SHP77 treated with DMSO at 0.1 percent for 48 hours (cell line): ENCODE data around the gene ARHGAP44.
"Not testable (repeated sequence)": the region's sequence is repeated elsewhere in the genome, so short reads cannot be mapped to it uniquely, and the experiment has no call there.

Experiments used
- DNase-seq: peaks from one replicate; lab custom pipeline; 2025; lab: John Stamatoyannopoulos, UW

The ARHGAP44 gene

DNA sequence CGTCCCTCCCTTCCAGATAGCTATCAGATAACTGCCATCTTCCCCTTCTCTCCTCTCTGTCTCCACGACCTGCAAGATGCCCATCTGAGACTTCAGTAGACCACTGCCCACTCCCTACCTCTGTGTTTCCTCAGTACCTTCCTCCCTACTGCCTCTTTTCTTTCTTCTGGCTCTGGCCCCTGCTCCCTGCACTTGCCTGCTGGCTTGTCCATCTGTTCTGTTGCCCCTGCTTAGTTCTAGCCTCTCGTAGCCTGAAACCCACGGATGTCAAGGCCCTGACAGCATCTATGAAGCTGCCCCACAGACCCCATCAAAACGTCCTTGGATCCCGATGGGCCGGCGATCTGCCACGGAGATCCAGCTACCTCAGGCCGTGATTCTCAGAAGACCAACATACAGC is 175.5 kb downstream of the ARHGAP44 start:
- no peak for DNase-seq

DNA sequence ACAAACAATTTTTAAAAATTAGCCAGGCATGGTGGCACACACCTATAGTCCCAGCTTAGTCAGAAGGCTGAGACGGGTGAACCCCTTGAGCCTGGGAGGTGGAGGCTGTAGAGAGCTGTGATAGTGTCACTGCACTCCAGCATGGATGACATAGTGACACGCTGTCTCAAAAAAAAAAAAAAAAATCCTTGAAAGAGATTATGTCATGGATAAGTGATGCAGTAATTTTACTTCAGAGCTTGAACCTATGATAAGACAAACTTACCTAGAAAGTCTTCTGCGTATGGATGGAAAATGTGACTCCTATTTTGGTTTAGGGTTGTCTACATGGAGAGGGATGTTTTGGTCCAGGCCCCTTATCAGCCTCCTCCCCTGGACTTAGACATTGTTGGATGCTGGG is 176.7 kb downstream of the ARHGAP44 start:
- DNase-seq: no peak

GRCh38 chr17:12966413-12966812 is 177.1 kb downstream of the ARHGAP44 start:
- DNase-seq: no peak

- no peak for DNase-seq
These were observed 178.7 kb downstream of the ARHGAP44 start for GRCh38 chr17:12967962-12968361.

DNA sequence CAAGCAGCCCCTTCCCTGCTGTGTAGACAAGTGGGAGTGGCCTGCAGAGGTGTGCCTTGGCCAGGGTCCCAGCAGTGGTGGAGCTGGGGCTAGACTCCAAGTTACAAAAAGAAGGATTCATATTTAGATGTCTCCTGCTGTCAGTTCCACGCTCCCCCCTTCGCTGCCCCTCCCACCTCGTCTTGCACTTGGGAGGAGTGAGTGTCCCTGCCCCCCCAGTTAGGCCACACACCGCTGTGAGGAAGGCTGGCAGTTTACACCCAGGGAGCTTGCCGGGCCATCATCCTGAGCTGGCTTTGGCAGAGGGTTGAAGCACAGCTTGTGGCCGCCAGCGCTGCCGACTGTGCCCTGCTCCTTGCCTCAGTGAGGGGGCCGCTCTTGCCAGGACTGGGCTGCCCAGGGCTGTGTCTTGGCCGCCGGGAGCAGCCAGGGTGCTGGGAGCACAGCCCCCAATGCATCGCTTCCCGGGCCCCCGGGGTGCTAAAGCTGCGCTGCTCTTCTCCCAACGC is 184.3 kb downstream of the ARHGAP44 start:
- no peak for DNase-seq

GRCh38 chr17:12974005-12974531 is 184.8 kb downstream of the ARHGAP44 start:
- no peak for DNase-seq

- DNase-seq: no peak
These were observed 187.9 kb downstream of the ARHGAP44 start for GRCh38 chr17:12977008-12977751.

DNA sequence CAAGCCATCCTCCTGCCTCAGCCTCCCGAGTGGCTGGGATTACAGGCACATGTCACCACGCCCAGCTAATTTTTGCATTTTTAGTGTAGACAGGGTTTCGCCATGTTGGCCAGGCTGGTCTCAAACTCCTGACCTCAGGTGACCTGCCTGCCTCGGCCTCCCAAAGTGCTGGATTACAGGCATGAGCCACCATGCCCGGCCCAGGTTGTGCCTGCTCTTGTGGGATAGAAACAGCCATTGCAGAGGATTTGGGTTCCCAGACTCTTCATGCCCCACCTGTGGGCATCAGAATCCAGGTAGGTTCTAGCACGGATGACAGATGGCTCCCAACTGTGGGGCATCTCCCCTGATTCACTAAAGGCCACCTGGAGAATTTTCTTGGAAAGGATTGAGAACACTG is 189.5 kb downstream of the ARHGAP44 start:
- not testable (repeated sequence) for DNase-seq

DNA sequence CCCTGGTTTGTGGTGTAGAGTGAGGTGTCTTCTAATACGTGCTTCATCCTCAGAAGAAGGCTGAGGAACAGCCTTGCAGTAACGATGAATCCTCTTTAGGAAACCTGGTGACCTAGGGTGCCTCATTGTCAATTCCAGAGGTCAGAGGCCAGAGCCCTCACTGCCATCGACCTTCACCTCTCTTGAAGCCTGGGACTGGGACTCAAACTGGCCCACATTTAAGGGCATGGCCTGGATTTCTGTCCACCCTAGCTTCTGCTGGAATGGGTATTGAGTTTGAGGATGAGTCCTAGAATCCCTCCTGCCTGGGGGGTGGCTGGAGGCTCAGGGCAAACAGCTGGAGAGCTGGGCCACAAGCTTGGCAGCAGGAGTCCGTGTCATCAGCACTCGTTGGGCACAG is 189.9 kb downstream of the ARHGAP44 start:
- DNase-seq: no peak

DNA sequence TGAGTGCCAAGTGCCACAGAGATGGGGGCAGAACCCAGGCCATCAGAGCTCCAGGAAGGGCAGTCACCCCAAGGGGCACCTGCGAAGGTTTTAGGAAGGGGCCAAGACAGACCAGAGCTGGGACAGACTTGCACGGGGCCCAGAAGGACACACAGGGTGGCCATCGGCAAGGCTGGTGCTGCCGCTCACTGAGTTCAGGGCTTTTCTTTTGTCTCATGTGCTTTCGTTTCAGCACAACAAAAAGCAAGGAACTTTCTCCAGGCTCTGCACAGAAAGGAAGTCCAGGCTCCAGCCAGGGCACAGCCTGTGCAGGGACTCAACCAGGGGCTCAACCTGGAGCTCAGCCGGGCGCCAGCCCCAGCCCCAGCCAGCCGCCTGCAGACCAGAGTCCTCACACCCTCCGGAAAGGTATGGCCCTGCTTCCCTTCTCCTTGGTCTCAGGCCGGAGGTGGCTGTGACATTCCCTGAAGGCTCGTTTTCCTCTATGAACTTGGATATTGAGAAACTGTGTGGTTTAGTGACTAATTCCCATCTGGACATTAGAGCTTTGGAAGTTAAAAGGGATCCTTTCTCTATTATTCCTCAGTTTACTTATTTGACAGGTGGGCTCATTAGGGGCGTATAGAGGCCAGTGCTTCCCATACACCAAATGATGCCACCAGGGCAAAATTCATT is 190.7 kb downstream of the ARHGAP44 start:
- DNase-seq: no peak

DNA sequence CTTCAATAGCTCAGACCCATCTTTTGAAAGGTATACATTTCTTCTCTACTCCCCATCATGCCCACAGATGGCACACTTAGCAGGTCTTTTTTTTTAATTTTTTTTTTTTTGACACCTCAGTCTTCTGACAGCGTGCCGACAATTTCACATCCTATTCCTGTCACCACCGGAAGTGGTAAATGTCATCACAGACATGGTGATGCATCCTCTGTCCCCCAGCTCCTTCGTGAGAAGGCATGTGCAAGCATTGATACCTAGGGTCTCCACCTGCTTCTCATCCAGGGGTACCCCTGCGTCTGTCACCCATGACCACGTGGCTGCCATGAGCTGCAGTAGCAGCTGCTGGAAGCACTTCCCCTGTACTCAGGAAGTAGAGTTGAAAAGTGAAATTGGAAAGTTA is 192.9 kb downstream of the ARHGAP44 start:
- DNase-seq: no peak

DNA sequence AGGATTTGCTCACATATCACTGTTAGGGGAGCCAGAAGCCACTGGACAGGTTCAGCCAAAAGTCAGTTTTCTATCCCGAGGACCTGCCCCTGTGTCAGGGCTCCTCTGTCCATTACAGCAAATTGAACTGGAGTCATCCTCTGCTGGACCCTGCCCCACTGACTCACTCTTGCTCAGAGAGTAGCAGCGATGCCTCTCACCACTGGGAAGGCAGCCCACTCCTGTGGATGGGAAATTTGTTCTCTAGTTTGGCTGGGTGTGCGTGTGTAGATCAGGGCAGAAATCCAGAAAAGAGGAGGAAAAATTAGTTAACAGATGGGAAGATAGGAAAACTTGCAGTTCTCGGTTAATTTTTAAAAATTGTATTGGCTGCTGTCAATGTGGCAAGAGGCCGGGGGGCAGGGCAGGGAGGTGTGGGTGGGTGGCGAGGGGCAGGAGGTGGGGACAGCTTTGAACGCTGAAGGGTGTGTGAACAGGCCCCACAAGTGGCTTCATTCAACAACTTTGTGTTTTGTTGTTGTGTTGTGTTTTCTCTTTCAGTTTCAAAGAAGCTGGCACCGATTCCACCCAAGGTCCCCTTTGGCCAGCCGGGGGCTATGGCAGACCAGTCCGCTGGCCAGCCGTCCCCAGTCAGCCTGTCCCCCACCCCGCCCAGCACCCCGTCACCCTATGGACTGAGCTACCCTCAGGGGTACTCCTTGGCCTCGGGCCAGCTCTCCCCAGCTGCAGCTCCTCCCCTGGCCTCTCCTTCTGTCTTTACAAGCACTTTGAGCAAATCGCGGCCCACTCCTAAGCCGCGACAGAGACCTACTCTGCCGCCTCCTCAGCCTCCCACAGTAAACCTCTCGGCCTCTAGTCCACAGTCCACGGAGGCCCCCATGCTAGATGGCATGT is 194.9 kb downstream of the ARHGAP44 start:
- no peak for DNase-seq

DNA sequence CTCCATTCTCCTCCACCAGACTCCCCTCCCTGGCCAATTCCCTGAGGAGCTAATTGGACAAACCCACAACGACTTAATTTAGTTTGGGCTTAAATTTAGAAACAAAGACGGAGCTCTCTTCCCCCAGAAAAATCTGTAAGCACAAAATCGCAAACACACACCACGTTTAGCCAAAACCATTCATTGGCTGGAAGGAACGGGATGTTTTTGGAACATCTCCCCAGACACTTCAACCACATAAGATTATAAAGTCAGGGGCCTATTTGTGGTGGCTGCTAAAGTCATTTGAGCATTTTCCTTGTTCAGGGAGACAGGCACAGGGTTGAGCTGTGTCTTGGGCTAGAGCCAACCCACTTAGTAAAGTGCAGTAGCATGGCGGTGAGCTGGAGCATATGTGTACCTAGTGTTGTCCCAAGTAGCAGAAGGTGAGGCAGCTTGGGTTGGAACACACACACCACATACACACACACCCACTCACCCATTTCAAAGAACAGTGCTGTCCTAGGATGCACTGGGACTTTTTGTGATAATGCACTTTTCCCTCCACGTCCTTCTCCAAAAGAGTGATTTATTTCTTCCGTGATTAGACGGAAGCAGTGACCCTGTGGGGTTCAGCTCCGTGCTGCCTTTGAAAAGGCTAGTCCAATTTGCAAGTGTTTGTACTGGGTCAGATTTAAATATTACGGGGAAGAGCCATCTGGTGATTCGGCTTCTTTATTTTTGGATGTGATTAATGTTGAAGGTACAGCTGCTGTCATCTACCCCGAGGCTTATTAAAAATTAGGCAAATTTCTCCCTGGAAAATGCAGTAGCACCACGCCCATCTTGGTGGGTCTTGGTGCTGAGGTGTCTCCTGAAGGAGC is 196.4 kb downstream of the ARHGAP44 start:
- no peak for DNase-seq

- no peak for DNase-seq
These were observed 197.8 kb downstream of the ARHGAP44 start for GRCh38 chr17:12987120-12987519.

GRCh38 chr17:12990041-12990808 is 200.9 kb downstream of the ARHGAP44 start:
- no peak for DNase-seq

- no peak for DNase-seq
These were observed 201.6 kb downstream of the ARHGAP44 start for GRCh38 chr17:12990926-12991325.

DNA sequence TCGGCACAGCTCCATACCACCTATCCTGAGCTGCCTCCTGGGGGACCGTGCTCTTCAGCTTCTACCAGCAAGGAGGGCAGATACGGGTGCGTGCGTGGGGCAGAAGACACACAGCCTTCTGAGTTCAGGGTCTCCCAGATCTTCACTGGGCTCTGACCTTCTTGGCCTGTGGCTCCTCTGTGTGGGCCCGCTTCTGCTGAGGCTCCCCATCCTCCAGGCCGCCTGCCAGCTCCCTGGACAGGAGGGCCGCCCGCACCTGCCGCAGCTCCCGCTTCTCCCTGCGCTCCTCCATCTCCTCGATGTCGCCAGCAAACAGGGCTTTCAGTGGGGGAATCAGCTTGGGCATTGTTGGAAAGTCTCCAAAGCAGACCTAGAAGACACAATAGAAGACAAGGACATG is 203.4 kb downstream of the ARHGAP44 start:
- DNase-seq: no peak

DNA sequence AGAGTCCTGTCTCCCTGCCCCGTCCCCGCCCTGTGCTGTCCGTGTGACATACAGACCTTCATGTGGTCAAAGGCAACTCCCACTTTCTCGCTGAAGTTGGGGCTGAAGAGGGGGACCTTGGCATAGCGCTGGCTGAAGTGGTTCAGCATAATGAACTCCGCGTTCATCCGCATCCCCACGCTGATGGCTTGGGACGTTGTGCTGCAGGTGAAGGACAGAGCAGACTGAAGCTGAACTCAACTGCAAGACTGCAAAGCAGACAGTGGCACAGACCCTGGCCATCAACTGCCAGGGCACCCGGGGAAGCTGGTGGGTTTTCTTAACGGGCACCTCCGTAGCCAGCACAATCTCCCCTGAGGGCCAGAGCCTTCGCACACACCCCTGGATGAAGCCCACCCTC is 204.3 kb downstream of the ARHGAP44 start:
- no peak for DNase-seq

- DNase-seq: no peak
These were observed 205.2 kb downstream of the ARHGAP44 start for GRCh38 chr17:12994341-12995074.
